ENCODE measurements around the gene LY6G6C.

Gene LY6G6C

GRCh38 chr6:31721351-31722020 is at the start of gene LY6G6C:
TSS of gene LY6G6C (minus strand) at chr6:31721746. CDS start at chr6:31721679, 67 bp downstream.
- DNase-seq (ENCODE audit: low read depth): no peak
- TF ChIP-seq, protein P1, sequence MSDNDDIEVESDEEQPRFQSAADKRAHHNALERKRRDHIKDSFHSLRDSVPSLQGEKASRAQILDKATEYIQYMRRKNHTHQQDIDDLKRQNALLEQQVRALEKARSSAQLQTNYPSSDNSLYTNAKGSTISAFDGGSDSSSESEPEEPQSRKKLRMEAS (IDR thresholded peaks at IDR 0.05; ENCODE audit: low read depth, low read length): no peak
- TF ChIP-seq MYC (IDR thresholded peaks at IDR 0.05; ENCODE audit: low read depth, low read length) (no peak), POLR2A (IDR thresholded peaks at IDR 0.05; ENCODE audit: extremely low read depth, insufficient read length) (no peak), CTCF (IDR thresholded peaks at IDR 0.05; ENCODE audit: low read depth, low read length) (no peak)
- H3K4me3 ChIP-seq (ENCODE audit: low read depth, low read length): no peak within 1 kb of the TSS

DNA sequence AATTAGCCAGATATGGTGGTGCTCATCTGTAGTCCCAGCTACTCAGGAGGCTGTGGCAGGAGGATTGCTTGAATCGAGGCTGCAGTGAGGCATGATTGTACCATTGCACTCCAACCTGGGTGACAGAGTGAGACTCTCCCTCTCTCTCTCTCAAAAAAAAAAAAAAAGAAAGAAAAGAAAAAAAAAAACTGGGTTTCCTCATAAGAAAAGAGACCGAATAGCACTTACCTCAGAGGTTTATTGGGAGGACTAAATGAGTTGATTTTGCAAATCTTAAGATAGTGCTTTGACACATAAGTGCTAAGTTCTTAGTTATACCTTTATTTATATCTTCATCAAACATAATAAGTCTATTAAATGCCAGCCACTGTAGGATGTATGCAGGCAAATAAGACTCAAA is 49.3 kb upstream of the LY6G6C start:
- DNase-seq (ENCODE audit: low read depth): no peak

DNA sequence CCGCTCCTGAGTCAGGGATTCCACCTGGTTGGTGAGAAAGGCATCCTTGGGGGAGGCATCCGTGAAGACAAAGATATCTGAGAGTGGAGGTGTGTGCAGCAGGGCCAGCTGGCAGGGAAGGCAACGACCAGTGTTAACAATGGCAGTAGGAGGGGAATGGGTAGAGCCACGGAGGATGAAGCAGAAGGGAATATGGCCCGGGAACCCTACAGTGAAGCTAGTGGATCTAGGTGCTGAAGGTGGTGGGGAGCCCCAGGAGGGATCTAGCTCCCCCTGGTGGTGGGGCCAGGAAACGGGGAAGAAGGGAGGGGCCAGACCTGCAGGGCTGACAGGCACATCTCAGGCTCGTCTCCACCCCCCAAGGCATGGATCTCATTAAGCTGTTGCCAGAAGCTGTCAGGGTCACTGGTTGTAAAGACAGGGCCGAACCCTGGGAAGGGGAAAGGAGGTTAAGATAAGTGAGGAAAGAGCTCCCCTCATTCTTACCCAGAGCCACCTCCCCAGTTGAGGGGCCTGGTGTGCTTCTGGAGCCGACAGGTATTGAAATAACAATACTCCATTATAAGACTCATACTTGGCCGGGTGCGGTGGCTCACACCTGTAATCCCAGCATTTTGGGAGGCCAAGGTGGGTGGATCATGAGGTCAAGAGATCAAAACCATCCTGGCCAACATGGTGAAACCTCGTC is 48.3 kb upstream of the LY6G6C start:
- no peak overlapping the region for H3K4me3 ChIP-seq (ENCODE audit: low read depth, low read length)
- DNase-seq (ENCODE audit: low read depth): peak; percentile 83
- TF ChIP-seq CTCF (IDR thresholded peaks at IDR 0.05; ENCODE audit: low read depth, low read length) (peak; percentile 96), POLR2A (IDR thresholded peaks at IDR 0.05; ENCODE audit: extremely low read depth, insufficient read length) (no peak), MYC (IDR thresholded peaks at IDR 0.05; ENCODE audit: low read depth, low read length) (0 out of 2 replicates have a peak, but pooled peaks have one; percentile 11)
- TF ChIP-seq, protein P1 (IDR thresholded peaks at IDR 0.05; ENCODE audit: low read depth, low read length): 0 out of 2 replicates have a peak, but pooled peaks have one; percentile 35

More for the DNA sequence above, 49.3 kb upstream of the LY6G6C start:
- no peak overlapping the region for H3K4me3 ChIP-seq (ENCODE audit: low read depth, low read length)
- TF ChIP-seq POLR2A (IDR thresholded peaks at IDR 0.05; ENCODE audit: extremely low read depth, insufficient read length) (no peak), CTCF (IDR thresholded peaks at IDR 0.05; ENCODE audit: low read depth, low read length) (no peak), MYC (IDR thresholded peaks at IDR 0.05; ENCODE audit: low read depth, low read length) (no peak)
- TF ChIP-seq, protein P1 (IDR thresholded peaks at IDR 0.05; ENCODE audit: low read depth, low read length): no peak

DNA sequence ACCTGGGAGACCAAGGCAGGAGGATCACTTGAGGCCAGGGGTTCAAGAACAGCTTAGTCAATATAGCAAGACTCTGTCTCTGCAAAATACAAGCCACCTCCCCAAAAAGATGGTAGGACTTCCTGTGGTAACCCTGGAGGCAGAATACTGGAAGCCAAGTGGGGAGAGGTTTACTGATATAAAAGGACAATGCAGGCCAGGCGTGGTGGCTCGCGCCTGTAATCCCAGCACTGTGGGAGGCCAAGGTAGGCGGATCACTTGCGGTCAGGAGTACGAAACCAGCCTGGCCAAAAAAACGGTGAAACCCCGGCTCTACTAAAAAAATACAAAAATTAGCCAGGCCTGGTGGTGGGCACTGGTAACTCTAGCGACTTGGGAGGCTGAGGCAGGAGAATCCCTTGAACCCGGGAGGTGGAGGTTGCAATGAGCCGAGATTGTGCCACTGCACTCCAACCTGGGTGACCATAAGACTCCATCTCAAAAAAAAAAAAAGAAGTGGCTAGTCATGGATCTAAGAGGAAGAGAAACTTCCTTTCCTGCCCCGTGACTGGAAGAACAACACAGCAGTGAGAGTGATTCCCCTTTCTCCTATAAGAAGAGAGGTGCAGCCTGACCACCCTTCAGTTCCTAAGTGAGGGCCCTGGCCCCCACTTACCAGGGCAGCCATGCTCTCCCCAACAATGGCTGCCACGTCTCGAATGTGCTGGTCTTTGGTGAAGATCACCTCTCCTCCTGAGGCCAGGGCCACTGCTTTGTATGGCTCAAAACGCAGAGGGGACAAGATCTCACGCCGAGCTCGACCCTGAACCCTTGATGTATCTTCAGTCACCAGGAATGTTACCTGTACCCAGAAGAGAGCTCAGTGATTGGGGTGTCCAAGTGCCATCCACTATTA is 47.1 kb upstream of the LY6G6C start:
- TF ChIP-seq POLR2A (IDR thresholded peaks at IDR 0.05; ENCODE audit: extremely low read depth, insufficient read length) (no peak), MYC (IDR thresholded peaks at IDR 0.05; ENCODE audit: low read depth, low read length) (no peak), CTCF (IDR thresholded peaks at IDR 0.05; ENCODE audit: low read depth, low read length) (no peak)
- TF ChIP-seq, protein P1 (IDR thresholded peaks at IDR 0.05; ENCODE audit: low read depth, low read length): no peak

GRCh38 chr6:31767096-31767645 is 45.6 kb upstream of the LY6G6C start:
- no peak for TF ChIP-seq POLR2A (IDR thresholded peaks at IDR 0.05; ENCODE audit: extremely low read depth, insufficient read length)
- no peak for TF ChIP-seq CTCF (IDR thresholded peaks at IDR 0.05; ENCODE audit: low read depth, low read length)
- TF ChIP-seq, protein P1 (IDR thresholded peaks at IDR 0.05; ENCODE audit: low read depth, low read length): no peak
- TF ChIP-seq MYC (IDR thresholded peaks at IDR 0.05; ENCODE audit: low read depth, low read length): no peak
- H3K4me3 ChIP-seq (ENCODE audit: low read depth, low read length): no peak overlapping the region
- no peak for DNase-seq (ENCODE audit: low read depth)

More for the DNA sequence above, 47.1 kb upstream of the LY6G6C start:
- no peak for DNase-seq (ENCODE audit: low read depth)
- no peak overlapping the region for H3K4me3 ChIP-seq (ENCODE audit: low read depth, low read length)

Measured in NB4 (cell line).